ENCODE measurements around the gene KLHL22.

KLHL22 gene

GRCh38 chr22:20448630-20449029, 47.0 kb downstream of the KLHL22 start:
- DNase-seq (ENCODE audit: insufficient read length, low spot score), result no peak
- no peak for TF ChIP-seq POLR2A (IDR thresholded peaks at IDR 0.05; ENCODE audit: low read depth, low read length)
- FAIRE-seq, result no peak

GRCh38 chr22:20446383-20446970, 49.1 kb downstream of the KLHL22 start:
- TF ChIP-seq POLR2A (IDR thresholded peaks at IDR 0.05; ENCODE audit: low read depth, low read length), result no peak
- no peak for DNase-seq (ENCODE audit: insufficient read length, low spot score)
- FAIRE-seq, result no peak

GRCh38 chr22:20444325-20444724, 51.3 kb downstream of the KLHL22 start:
- DNase-seq (ENCODE audit: insufficient read length, low spot score) (no peak), FAIRE-seq (no peak)
- no peak for TF ChIP-seq POLR2A (IDR thresholded peaks at IDR 0.05; ENCODE audit: low read depth, low read length)

GRCh38 chr22:20442485-20443284, 52.9 kb downstream of the KLHL22 start:
- no peak for TF ChIP-seq POLR2A (IDR thresholded peaks at IDR 0.05; ENCODE audit: low read depth, low read length)
- FAIRE-seq (no peak), DNase-seq (ENCODE audit: insufficient read length, low spot score) (no peak)

GRCh38 chr22:20441631-20442484, 53.7 kb downstream of the KLHL22 start:
- no peak for FAIRE-seq
- no peak for TF ChIP-seq POLR2A (IDR thresholded peaks at IDR 0.05; ENCODE audit: low read depth, low read length)
- no peak for DNase-seq (ENCODE audit: insufficient read length, low spot score)

GRCh38 chr22:20440637-20441591, 54.7 kb downstream of the KLHL22 start:
- no peak for DNase-seq (ENCODE audit: insufficient read length, low spot score)
- TF ChIP-seq POLR2A (IDR thresholded peaks at IDR 0.05; ENCODE audit: low read depth, low read length), result no peak
- FAIRE-seq, result no peak

GRCh38 chr22:20439928-20440575, 55.5 kb downstream of the KLHL22 start:
- no peak for DNase-seq (ENCODE audit: insufficient read length, low spot score)
- TF ChIP-seq POLR2A (IDR thresholded peaks at IDR 0.05; ENCODE audit: low read depth, low read length), result no peak
- no peak for FAIRE-seq

GRCh38 chr22:20439556-20439927, 56.1 kb downstream of the KLHL22 start:
- no peak for DNase-seq (ENCODE audit: insufficient read length, low spot score)
- FAIRE-seq, result no peak
- TF ChIP-seq POLR2A (IDR thresholded peaks at IDR 0.05; ENCODE audit: low read depth, low read length), result no peak

- no peak for TF ChIP-seq POLR2A (IDR thresholded peaks at IDR 0.05; ENCODE audit: low read depth, low read length)
- FAIRE-seq (no peak), DNase-seq (ENCODE audit: insufficient read length, low spot score) (peak; percentile 60)
Observed at GRCh38 chr22:20438678-20439492, 56.7 kb downstream of the KLHL22 start.

GRCh38 chr22:20438427-20438677, 57.2 kb downstream of the KLHL22 start:
- FAIRE-seq, result no peak
- no peak for TF ChIP-seq POLR2A (IDR thresholded peaks at IDR 0.05; ENCODE audit: low read depth, low read length)

GRCh38 chr22:20437613-20438426, 57.8 kb downstream of the KLHL22 start, which contains the start of gene SCARF2:
Gene SCARF2 (minus strand): TSS chr22:20437825. CDS start chr22:20437754, 71 bp downstream.
- FAIRE-seq, result no peak
- 0 out of 2 replicates have a peak, but pooled peaks have one; percentile 22 for TF ChIP-seq POLR2A (IDR thresholded peaks at IDR 0.05; ENCODE audit: low read depth, low read length)
- no peak for DNase-seq (ENCODE audit: insufficient read length, low spot score)

More at GRCh38 chr22:20438427-20438677, 57.2 kb downstream of the KLHL22 start:
- no peak for DNase-seq (ENCODE audit: insufficient read length, low spot score)
